Embryonic facial prominence (tissue), 1 donor: Measurements from ENCODE around the gene MRPL49.

Experiments
- DNase-seq: peaks from one replicate; pipeline ENCODE4 v3.0.0-alpha.2; 2016; ENCODE audit errors: extremely low spot score

Gene MRPL49

DNA sequence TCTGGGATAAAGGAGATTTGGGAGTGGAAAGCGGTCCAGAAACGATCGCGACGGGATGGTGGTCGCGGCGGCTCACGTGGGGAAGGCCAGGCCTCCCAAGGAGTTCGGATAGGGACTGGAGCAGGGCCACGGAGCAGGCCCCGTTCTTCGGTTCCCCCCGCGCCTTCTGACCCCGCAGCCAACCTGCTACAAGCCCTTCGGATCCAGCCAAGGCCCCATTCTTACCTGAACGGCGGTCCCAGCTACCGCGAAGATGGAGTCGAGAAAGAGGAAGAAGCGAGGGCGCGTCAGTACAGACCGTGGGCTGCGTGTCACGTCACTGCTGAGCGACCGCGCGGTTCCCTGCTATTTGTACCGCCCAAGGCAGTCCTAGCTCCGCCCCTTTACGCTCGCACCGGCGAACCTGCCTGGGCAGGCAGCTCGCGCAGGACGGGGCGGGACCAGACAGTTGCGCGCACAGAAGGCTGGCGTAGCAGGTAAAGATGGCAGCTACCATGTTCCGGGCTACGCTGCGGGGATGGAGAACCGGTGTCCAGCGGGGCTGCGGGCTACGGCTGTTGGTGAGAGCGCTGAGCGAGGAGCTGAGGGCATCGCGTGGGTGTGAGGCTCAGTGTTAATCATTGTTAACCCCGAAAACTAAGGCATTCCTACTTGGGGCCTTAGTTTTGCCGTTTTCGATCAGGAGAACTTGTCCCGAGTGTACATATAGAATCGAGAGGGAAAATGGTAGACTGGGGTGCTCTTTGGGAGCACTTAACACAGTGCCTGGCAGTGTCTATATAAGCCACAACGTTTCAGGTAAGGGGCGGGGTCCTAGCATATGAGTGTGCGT is at the start of gene MRPL49, which contains the start of gene FAU:
Gene MRPL49, plus strand, starts transcription at position 457 of the 832 bp plus-strand sequence. Its CDS starts 26 bp downstream, at position 483.
Gene FAU, minus strand, starts transcription at position 270 of the 832 bp plus-strand sequence. CDS start 321 bp downstream, outside the sequence.
- peak; percentile 97 for DNase-seq

DNA sequence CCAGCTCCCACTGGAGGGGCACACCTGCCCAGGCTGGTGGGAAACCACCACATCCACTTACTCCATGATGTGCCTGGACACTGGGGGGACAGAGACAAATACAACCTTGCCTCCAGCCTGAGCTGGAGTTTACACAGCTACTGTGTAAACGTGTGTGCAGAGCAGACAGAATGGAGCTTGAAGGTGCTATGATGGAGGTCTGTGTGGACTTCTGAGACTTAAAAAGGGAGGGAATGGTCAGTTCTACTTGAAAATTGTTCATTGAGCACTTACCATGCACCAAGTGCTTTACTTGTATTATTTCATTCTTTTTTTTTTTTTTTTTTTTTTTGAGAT is 49.5 kb upstream of the MRPL49 start:
- no peak for DNase-seq

DNA sequence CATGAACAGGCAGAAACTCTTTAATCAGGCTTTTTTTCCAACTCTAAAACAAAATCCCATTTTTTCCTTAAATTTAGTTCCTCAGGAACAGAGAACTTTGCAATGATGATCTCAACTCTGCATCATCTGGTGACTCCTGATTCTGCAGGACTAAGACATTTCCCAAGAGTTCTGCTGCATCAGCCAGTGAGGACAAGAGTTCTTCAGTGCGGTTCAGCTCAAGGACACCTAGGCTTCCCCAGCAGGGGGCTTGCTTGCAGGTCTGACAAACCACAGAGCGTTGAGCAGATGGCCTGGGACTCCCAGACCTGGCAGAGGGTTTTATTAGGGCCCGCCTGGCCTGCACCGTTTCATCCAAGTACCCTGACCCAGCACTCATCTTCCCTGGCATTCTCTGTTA is 44.7 kb upstream of the MRPL49 start:
- DNase-seq, result no peak

DNA sequence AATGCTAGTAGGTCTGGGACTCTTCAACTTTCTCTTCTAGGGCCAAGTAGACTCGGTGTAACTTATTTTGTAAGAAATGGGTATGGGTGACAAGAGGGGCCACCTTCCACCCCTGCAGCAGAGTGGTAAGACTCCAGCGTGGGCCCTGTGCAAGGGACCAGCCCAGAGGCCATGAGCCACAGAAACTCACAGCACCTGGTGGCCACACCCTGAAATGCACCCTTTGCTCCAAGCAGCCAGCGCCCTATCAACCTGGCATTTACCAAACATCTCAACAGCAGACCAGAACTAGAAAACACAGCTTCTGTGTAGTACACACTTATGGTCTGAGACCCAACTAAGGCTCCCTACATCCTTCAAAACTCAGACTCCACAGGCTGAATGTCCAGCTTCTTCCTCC is 44.0 kb upstream of the MRPL49 start:
- no peak for DNase-seq

DNA sequence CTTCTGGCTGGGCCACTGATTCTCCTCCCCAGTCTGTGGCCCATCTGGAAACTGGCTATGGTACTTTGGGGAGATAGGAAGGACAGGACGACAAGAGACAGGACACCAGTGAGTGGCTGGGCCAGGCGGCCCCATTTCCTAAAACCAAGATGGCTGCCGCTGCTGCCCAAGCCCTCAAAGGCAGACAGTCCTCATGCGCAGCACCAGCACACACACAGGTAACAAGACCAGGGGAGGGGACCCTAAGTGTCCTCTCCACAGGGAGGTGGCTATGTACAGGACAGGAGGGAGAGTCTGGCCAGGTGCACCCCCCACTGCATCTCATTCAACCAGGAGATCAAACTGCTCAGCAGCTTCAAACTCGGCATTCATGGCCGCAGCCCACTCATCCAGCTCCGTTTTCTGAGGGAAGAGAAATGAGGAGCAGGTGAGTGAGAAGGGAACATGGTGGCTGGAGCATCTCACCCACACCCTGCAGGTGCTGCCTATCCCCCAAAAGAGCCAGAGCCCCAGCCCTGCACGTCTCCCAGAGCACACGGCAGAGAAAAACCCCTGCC is 43.3 kb upstream of the MRPL49 start:
- DNase-seq, result no peak

DNA sequence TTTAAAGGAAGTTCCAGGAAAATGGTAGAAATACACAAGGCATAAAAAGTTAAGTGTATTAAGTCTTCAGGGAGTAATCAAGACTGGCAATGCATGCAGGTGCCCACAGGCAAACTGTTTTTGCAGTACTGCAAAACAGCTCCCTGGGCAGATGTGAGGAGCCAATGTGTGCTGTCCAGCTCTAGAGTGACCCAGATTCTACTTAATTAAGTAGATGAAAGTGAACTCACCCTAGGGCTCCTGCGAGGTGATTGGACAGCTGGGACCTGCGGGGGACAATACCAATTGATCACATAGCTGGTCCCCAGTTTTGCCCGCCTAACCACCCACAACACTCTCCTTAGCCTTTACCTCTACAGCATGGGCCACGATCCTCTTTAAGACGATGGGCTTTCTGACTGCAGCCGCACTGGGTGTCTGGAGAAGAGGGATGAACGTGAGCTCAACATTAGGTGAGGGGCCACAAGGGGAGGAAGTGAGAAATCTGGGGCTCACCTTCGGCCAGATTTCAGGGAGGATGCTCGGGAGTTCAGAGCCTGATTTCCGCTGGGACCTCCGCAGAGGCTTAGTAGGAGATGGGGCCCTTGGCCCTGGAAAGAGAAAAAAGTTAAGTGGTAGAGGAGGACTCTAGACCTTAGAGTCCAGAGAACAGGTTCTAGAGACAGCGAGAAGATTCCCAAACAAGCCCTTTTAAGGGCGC is 38.8 kb upstream of the MRPL49 start:
- no peak for DNase-seq

DNA sequence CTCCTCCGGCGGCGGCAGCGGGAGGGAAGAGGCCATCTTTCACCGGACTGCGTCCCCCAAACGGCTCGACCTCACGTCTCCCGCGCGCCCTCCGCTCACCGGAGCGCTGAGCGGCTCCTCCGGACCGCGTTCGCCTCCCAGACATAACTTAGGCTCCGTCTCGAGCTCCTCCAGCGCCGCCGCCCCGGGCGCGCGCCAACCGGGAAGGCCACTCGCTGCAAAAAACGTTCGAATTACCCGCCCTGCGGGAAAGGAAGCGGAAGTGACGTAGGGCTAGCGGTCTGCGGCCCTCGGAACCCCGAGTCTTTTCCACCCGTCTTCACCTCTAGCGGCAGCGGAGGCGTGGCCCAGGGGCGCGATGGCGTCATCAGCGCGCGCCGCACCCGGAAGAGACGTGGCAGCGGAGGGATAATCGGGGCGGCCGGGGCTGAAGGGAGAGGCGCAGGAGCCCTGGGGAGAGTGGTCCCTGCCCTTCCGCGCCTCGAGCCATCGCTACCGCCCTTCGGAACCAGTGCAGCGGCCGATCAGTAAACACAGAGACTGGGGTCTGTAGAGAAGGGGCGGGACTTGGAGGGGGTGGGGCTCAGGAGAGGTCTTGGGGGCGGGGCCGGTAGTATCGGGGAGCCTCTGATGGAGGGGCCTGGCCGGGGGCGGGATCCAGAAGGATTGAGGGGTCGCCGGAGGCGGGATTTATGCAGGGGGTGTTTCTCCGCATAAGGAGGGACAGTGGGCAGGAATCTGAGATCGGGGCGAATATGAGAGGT is 38.1 kb upstream of the MRPL49 start, which contains the start of the genes CDCA5 and ZFPL1:
Gene CDCA5, minus strand, starts transcription at position 207 of the 764 bp plus-strand sequence. Its CDS starts 62 bp downstream, at position 145.
Gene ZFPL1, plus strand, starts transcription at position 389 of the 764 bp plus-strand sequence. CDS start 477 bp downstream, outside the sequence.
- DNase-seq, result peak; percentile 97

DNA sequence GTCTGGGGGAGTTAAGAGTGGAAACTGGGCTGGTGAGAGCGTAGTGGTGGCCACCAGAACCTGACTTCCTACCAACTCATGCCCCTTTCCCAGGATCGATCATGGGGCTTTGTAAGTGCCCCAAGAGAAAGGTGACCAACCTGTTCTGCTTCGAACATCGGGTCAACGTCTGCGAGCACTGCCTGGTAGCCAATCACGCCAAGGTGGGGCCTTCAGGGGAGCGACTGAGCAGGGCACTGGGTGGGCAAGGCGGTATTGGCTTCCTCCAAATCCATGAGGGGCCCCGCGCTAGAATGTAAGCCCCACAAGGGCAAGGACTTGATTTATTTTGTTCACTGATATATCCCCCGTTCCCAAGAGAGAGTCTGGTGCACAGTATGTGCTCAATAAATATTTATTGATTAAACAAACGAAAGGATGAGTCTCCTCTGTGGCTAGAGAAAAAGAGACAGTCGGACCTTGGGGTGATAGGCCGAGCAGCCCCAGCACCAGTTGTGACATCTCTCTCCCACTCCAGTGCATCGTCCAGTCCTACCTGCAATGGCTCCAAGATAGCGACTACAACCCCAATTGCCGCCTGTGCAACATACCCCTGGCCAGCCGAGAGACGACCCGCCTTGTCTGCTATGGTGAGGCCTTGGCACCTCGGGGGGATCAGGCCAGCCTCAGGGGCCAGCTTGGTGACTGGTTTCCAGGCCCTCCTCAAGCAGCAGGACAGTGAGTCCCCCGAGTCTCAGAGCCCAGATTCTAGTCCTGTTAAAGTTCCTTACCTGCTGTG is 37.3 kb upstream of the MRPL49 start:
- DNase-seq, result no peak

DNA sequence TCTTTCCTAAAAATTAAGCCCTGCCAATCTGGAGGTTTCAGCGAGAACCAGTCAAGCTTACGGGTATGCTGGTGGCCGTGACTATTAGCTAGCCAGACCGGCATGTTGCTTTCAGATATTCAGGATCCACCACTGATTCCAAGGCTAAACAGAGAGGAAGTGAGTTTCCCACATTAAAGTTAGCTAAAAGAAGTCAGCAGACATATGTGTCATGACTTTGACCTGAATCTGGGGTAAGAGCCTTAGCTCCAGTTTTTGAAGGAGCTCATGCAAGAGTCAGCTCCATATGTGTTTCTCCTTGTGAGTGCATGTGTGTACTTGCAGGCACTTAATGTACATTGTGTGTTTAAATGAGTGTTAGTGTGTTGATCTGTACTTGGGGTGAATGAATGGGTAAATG is 36.7 kb upstream of the MRPL49 start:
- no peak for DNase-seq

DNA sequence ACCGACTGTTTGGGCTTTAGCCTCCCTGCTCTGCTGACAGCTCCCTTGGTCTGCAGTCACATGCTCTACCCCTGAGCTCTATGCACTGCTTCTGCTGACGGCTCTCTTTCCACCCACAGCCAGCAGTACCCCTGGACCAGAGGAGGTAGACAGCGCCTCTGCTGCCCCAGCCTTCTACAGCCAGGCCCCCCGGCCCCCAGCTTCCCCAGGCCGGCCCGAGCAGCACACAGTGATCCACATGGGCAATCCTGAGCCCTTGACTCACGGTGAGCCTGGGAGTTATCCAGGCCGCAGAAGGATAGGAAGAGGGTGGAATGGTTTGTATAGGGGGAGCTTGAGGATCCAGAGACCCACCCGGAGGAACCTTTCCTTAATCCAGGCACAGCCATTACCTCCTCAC is 35.3 kb upstream of the MRPL49 start:
- no peak for DNase-seq

DNA sequence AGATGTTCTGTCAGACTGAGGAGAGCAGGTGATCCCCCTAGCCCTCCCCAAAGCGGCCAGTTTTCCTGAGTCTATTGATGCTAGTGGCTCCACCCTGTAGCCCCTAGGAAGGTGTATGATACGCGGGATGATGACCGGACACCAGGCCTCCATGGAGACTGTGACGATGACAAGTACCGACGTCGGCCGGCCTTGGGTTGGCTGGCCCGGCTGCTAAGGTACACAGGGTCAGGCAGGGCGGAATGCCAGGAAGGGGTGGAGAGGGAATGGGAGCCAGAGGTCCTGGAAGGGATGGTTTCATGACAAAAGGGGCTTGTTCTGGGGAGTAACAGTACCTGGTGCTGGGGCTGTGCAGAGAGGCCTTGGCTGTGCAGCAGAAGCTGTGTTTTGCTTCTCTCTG is 34.9 kb upstream of the MRPL49 start:
- no peak for DNase-seq

DNA sequence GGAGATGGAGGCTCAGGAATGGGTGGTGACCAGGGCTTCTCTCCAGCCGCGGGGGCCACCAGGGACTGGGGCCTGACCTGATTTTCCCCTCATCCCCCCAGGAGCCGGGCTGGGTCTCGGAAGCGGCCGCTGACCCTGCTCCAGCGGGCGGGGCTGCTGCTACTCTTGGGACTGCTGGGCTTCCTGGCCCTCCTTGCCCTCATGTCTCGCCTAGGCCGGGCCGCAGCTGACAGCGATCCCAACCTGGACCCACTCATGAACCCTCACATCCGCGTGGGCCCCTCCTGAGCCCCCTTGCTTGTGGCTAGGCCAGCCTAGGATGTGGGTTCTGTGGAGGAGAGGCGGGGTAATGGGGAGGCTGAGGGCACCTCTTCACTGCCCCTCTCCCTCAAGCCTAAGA is 34.3 kb upstream of the MRPL49 start:
- no peak for DNase-seq

DNA sequence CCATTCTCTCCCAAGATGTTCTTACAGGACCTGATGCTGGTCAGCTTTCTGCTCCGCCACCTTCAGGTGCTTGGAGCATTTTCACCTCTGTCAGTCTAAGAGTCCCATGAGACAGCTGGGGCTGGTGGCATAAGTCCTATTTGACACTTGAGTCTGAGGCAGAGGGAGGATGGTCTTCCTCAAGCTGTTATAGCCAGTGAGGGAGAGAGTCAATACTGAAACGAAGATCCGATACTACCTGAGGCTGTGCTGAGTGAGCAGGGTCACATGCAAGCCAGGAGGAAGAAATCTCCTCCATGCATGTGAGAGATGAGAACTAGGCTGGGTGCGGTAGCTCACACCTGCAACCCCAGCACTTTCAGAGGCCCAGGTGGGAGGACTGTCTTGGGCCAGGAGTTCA is 32.5 kb upstream of the MRPL49 start:
- no peak for DNase-seq

DNA sequence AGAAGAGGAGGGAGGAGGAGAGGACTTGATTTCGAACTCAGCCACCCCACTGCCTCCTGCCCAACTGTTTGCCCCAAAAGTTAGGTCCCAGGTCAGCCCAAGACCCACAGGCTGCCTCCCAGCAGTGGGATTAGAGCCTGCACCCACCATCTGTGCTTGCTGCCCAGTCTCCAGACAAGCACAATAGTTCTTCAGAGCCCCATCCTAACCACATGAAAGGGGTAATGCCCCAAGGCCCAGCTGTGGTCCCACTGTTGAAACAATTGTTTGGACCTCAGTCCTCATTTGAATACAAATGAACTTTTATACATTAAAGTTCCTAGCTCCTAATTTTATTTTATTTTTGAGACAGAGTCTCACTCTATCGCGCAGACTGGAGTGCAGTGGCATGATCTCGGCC is 31.5 kb upstream of the MRPL49 start:
- no peak for DNase-seq

DNA sequence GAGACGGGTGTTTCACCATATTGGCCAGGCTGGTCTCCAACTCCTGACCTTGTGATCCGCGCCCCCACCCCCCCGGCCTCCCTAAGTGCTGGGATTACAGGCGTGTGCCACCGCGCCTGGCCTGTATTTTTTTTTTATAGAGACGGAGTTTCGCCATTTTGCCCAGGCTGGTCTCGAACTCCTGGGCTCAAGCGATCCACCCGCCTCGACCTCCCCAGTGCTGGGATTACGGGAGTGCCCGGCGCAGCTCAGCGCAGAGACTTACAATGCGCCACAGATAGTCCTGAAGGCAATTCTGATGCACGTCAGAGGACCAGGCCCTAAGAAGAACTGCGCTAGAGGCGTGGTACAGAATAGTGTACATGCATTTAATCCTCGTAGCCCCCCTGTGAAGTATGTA is 26.7 kb upstream of the MRPL49 start:
- DNase-seq, result no peak

DNA sequence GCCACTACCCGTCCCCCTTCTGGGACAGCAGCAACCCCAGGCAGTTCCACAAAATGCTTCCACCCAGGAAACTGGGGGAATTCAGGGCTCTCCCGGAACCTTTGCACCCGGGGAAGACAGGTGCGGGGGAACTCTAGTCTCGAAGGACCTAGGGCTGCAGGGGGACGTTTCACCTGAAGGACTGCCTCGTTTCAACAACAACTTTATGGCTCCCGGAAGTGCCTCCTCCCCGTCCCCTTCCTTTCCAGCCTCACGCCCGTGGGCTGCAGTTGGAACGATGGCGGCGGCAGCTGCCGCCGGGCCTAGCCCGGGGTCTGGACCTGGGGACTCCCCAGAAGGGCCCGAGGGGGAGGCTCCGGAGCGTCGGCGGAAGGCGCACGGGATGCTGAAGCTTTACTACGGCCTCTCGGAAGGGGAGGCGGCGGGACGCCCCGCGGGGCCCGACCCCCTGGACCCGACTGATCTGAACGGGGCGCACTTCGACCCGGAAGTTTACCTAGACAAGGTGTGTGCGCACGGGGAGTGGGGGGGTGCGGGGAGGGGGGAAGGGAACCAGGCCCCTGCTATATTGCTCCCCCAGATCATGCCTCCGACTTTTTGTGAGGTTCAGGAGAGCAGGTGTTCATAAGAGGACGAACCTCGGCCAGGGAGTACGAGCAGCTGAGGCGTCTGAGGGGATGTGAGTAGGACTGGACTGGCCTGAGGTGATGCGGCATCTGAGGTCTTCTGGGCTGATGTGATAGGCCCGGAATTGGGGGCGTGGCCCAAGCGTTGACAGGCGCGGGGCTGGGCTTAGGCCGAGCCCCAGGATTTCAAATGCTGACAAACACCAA is 25.9 kb upstream of the MRPL49 start, which contains the start of gene VPS51:
Gene VPS51, plus strand, starts transcription at position 241 of the 833 bp plus-strand sequence. Its CDS starts 37 bp downstream, at position 278.
- peak; percentile 90 for DNase-seq

DNA sequence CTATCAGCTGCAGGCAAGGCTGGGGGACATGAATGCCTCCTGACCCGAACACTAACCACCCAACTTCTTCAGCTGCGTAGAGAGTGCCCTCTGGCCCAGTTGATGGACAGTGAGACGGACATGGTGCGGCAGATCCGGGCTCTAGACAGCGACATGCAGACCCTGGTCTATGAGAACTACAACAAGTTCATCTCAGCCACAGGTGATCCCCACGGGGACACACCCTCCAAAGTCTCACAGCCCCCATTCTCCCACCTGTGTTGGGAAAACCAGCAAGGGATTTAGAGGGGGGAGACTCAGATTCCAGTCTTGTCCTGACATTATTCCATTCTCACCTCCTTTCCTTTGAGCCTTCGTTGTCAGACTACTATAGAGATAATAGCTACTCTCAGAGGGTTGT is 25.2 kb upstream of the MRPL49 start:
- no peak for DNase-seq

DNA sequence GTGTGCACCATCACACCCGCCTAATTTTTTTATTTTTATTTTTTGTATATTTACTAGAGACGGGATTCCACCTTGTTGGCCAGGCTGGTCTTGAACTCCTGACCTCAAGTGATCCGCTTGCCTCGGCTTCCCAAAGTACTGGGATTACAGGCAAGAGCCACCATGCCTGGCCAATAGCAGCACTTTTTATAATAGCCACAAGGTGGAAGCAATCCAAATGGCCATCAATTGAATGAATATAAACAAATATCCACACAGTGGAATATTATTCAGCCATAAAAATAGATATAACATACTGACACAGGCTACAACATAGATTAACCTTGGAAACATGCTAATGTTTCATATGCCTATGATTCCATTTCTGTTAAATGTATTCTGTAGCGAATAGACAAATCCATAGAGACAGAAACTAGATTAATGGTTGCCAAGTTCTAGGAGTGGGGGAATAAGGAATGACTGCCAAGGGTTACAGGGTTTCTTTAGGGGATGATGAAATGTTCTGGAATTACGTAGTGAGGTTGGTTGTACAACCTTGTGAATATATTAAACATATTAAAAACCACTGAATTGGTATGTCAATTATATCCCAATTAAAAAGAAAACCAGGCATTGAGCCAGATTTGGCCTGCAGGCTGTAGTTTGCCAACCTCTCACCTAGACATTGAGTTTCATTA is 21.3 kb upstream of the MRPL49 start:
- no peak for DNase-seq
